ENCODE results near the gene MINDY1.

The MINDY1 gene

GRCh38 chr1:151054971-151055547 is 48.4 kb upstream of the MINDY1 start:
- no peak overlapping the region for H2BK5ac ChIP-seq (ENCODE audit: low read length)
- H4K8ac ChIP-seq (ENCODE audit: low read depth, low read length) = no peak overlapping the region
- no peak overlapping the region for H3K4ac ChIP-seq (ENCODE audit: low read length)
- WGBS, 2 donors (ENCODE audit: extremely low coverage in 2 of 2, insufficient read length in 2 of 2, insufficient replicate concordance in 1 of 2) = no CpG with 5 or more reads among the region's 4 CpGs
- H2AFZ ChIP-seq (ENCODE audit: low read length) = no peak overlapping the region
- peaks cover 37 to 67% of the 10 kb centered on the region in 2 donors for H3K36me3 ChIP-seq (replicated peaks in 1 of 2; ENCODE audit: control insufficient read depth in 2 of 2, insufficient read depth in 2 of 2, low read length in 2 of 2)
- no peak overlapping the region for H3K9ac ChIP-seq (ENCODE audit: low read depth, low read length, poor library complexity)
- no peak for DNase-seq (ENCODE audit: low spot score)
- H2BK120ac ChIP-seq (ENCODE audit: low read depth, low read length) = no peak overlapping the region
- no peak overlapping the region for H2BK12ac ChIP-seq (ENCODE audit: low read length)
- H3K27ac ChIP-seq (replicated peaks; ENCODE audit: low read length) = no peak overlapping the region
- H3K23ac ChIP-seq (ENCODE audit: low read depth, low read length, poor library complexity) = no peak overlapping the region
- H2AK5ac ChIP-seq (ENCODE audit: low read depth, low read length) = no peak overlapping the region
- no peak overlapping the region for H2BK15ac ChIP-seq (ENCODE audit: low read length)
- H3K18ac ChIP-seq (ENCODE audit: low read length) = no peak overlapping the region
- no peak overlapping the region for H3K4me2 ChIP-seq (ENCODE audit: insufficient read depth, low read length, poor library complexity, severe bottlenecking)
- no peak overlapping the region for H3K14ac ChIP-seq (ENCODE audit: low read length)
- H3K4me3 ChIP-seq (ENCODE audit: low read length in 2 of 2) = no peak overlapping the region
- no peaks in the 10 kb centered on the region for H3K9me3 ChIP-seq (replicated peaks in 1 of 2; ENCODE audit: control insufficient read depth in 2 of 2, insufficient read depth in 1 of 2, low read depth in 1 of 2, low read length in 2 of 2)
- H4K91ac ChIP-seq (ENCODE audit: low read depth, low read length, poor library complexity) = no peak overlapping the region
- H3K4me1 ChIP-seq (ENCODE audit: control insufficient read depth in 2 of 2, insufficient read depth in 1 of 2, low read depth in 1 of 2, low read length in 2 of 2) = peaks cover 5 to 9% of the 10 kb centered on the region in 2 donors
- no peaks in the 10 kb centered on the region for H3K27me3 ChIP-seq (ENCODE audit: control insufficient read depth in 3 of 3, insufficient read depth in 3 of 3, low read depth in 1 of 3, low read length in 3 of 3)
- peaks cover 13% of the 10 kb centered on the region for H3K79me1 ChIP-seq (ENCODE audit: low read depth, low read length)

GRCh38 chr1:151051356-151052009 is 44.8 kb upstream of the MINDY1 start:
- no peak overlapping the region for H2BK5ac ChIP-seq (ENCODE audit: low read length)
- no peak overlapping the region for H4K8ac ChIP-seq (ENCODE audit: low read depth, low read length)
- H3K9ac ChIP-seq (ENCODE audit: low read depth, low read length, poor library complexity) = no peak overlapping the region
- H3K9me3 ChIP-seq (replicated peaks in 1 of 2; ENCODE audit: control insufficient read depth in 2 of 2, insufficient read depth in 1 of 2, low read depth in 1 of 2, low read length in 2 of 2) = no peaks in the 10 kb centered on the region
- H3K27me3 ChIP-seq (ENCODE audit: control insufficient read depth in 3 of 3, insufficient read depth in 3 of 3, low read depth in 1 of 3, low read length in 3 of 3) = no peaks in the 10 kb centered on the region
- no peak overlapping the region for H4K91ac ChIP-seq (ENCODE audit: low read depth, low read length, poor library complexity)
- no peak overlapping the region for H3K4me2 ChIP-seq (ENCODE audit: insufficient read depth, low read length, poor library complexity, severe bottlenecking)
- H2BK15ac ChIP-seq (ENCODE audit: low read length) = no peak overlapping the region
- H3K23ac ChIP-seq (ENCODE audit: low read depth, low read length, poor library complexity) = no peak overlapping the region
- H3K14ac ChIP-seq (ENCODE audit: low read length) = no peak overlapping the region
- no peak for DNase-seq (ENCODE audit: low spot score)
- H3K36me3 ChIP-seq (replicated peaks in 1 of 2; ENCODE audit: control insufficient read depth in 2 of 2, insufficient read depth in 2 of 2, low read length in 2 of 2) = peaks cover 34 to 66% of the 10 kb centered on the region in 2 donors
- H2AK5ac ChIP-seq (ENCODE audit: low read depth, low read length) = no peak overlapping the region
- H2BK120ac ChIP-seq (ENCODE audit: low read depth, low read length) = no peak overlapping the region
- H3K4ac ChIP-seq (ENCODE audit: low read length) = no peak overlapping the region
- H3K4me1 ChIP-seq (ENCODE audit: control insufficient read depth in 2 of 2, insufficient read depth in 1 of 2, low read depth in 1 of 2, low read length in 2 of 2) = peaks cover 2 to 3% of the 10 kb centered on the region in 2 donors
- no peak overlapping the region for H2BK12ac ChIP-seq (ENCODE audit: low read length)
- H2AFZ ChIP-seq (ENCODE audit: low read length) = no peak overlapping the region
- H3K27ac ChIP-seq (replicated peaks; ENCODE audit: low read length) = no peak overlapping the region
- peaks cover 4% of the 10 kb centered on the region for H3K79me1 ChIP-seq (ENCODE audit: low read depth, low read length)
- no peak overlapping the region for H3K18ac ChIP-seq (ENCODE audit: low read length)
- WGBS, 2 donors (ENCODE audit: extremely low coverage in 2 of 2, insufficient read length in 2 of 2, insufficient replicate concordance in 1 of 2) = no CpG with 5 or more reads among the region's 2 CpGs
- no peak overlapping the region for H3K4me3 ChIP-seq (ENCODE audit: low read length in 2 of 2)

- H2BK15ac ChIP-seq (ENCODE audit: low read length) = no peak overlapping the region
- no peak overlapping the region for H3K14ac ChIP-seq (ENCODE audit: low read length)
- no peak overlapping the region for H2BK120ac ChIP-seq (ENCODE audit: low read depth, low read length)
- H3K23ac ChIP-seq (ENCODE audit: low read depth, low read length, poor library complexity) = no peak overlapping the region
- H3K9ac ChIP-seq (ENCODE audit: low read depth, low read length, poor library complexity) = no peak overlapping the region
- peaks cover 23 to 53% of the 10 kb centered on the region in 2 donors for H3K36me3 ChIP-seq (replicated peaks in 1 of 2; ENCODE audit: control insufficient read depth in 2 of 2, insufficient read depth in 2 of 2, low read length in 2 of 2)
- no CpG with 5 or more reads among the region's 2 CpGs for WGBS, 2 donors (ENCODE audit: extremely low coverage in 2 of 2, insufficient read length in 2 of 2, insufficient replicate concordance in 1 of 2)
- H3K4me1 ChIP-seq (ENCODE audit: control insufficient read depth in 2 of 2, insufficient read depth in 1 of 2, low read depth in 1 of 2, low read length in 2 of 2) = peaks cover 2 to 3% of the 10 kb centered on the region in 2 donors
- no peaks in the 10 kb centered on the region for H3K27me3 ChIP-seq (ENCODE audit: control insufficient read depth in 3 of 3, insufficient read depth in 3 of 3, low read depth in 1 of 3, low read length in 3 of 3)
- no peak for DNase-seq (ENCODE audit: low spot score)
- no peak overlapping the region for H3K4ac ChIP-seq (ENCODE audit: low read length)
- no peak overlapping the region for H2BK12ac ChIP-seq (ENCODE audit: low read length)
- H3K4me3 ChIP-seq (ENCODE audit: low read length in 2 of 2) = no peak overlapping the region
- no peak overlapping the region for H2AFZ ChIP-seq (ENCODE audit: low read length)
- H3K79me1 ChIP-seq (ENCODE audit: low read depth, low read length) = peaks cover 4% of the 10 kb centered on the region
- no peak overlapping the region for H3K27ac ChIP-seq (replicated peaks; ENCODE audit: low read length)
- no peak overlapping the region for H3K18ac ChIP-seq (ENCODE audit: low read length)
- H4K8ac ChIP-seq (ENCODE audit: low read depth, low read length) = no peak overlapping the region
- no peak overlapping the region for H2AK5ac ChIP-seq (ENCODE audit: low read depth, low read length)
- no peak overlapping the region for H3K4me2 ChIP-seq (ENCODE audit: insufficient read depth, low read length, poor library complexity, severe bottlenecking)
- no peak overlapping the region for H4K91ac ChIP-seq (ENCODE audit: low read depth, low read length, poor library complexity)
- H3K9me3 ChIP-seq (replicated peaks in 1 of 2; ENCODE audit: control insufficient read depth in 2 of 2, insufficient read depth in 1 of 2, low read depth in 1 of 2, low read length in 2 of 2) = no peaks in the 10 kb centered on the region
- no peak overlapping the region for H2BK5ac ChIP-seq (ENCODE audit: low read length)
Observed at GRCh38 chr1:151050051-151050688, 43.5 kb upstream of the MINDY1 start.

GRCh38 chr1:151049458-151049857 is 42.8 kb upstream of the MINDY1 start:
- H3K18ac ChIP-seq (ENCODE audit: low read length) = no peak overlapping the region
- no peak overlapping the region for H2BK120ac ChIP-seq (ENCODE audit: low read depth, low read length)
- no peak overlapping the region for H3K4me3 ChIP-seq (ENCODE audit: low read length in 2 of 2)
- no peaks in the 10 kb centered on the region for H3K9me3 ChIP-seq (replicated peaks in 1 of 2; ENCODE audit: control insufficient read depth in 2 of 2, insufficient read depth in 1 of 2, low read depth in 1 of 2, low read length in 2 of 2)
- H3K4ac ChIP-seq (ENCODE audit: low read length) = no peak overlapping the region
- no CpG with 5 or more reads among the region's 5 CpGs for WGBS, 2 donors (ENCODE audit: extremely low coverage in 2 of 2, insufficient read length in 2 of 2, insufficient replicate concordance in 1 of 2)
- peaks cover 17 to 46% of the 10 kb centered on the region in 2 donors for H3K36me3 ChIP-seq (replicated peaks in 1 of 2; ENCODE audit: control insufficient read depth in 2 of 2, insufficient read depth in 2 of 2, low read length in 2 of 2)
- H3K14ac ChIP-seq (ENCODE audit: low read length) = peak overlapping the region; percentile 73
- H2BK5ac ChIP-seq (ENCODE audit: low read length) = no peak overlapping the region
- H3K4me2 ChIP-seq (ENCODE audit: insufficient read depth, low read length, poor library complexity, severe bottlenecking) = no peak overlapping the region
- H3K23ac ChIP-seq (ENCODE audit: low read depth, low read length, poor library complexity) = no peak overlapping the region
- H3K79me1 ChIP-seq (ENCODE audit: low read depth, low read length) = peaks cover 4% of the 10 kb centered on the region
- H4K91ac ChIP-seq (ENCODE audit: low read depth, low read length, poor library complexity) = no peak overlapping the region
- H3K27ac ChIP-seq (replicated peaks; ENCODE audit: low read length) = no peak overlapping the region
- no peak overlapping the region for H2AK5ac ChIP-seq (ENCODE audit: low read depth, low read length)
- H2BK12ac ChIP-seq (ENCODE audit: low read length) = no peak overlapping the region
- no peak for DNase-seq (ENCODE audit: low spot score)
- no peaks in the 10 kb centered on the region for H3K27me3 ChIP-seq (ENCODE audit: control insufficient read depth in 3 of 3, insufficient read depth in 3 of 3, low read depth in 1 of 3, low read length in 3 of 3)
- peaks cover 2 to 3% of the 10 kb centered on the region in 2 donors for H3K4me1 ChIP-seq (ENCODE audit: control insufficient read depth in 2 of 2, insufficient read depth in 1 of 2, low read depth in 1 of 2, low read length in 2 of 2)
- H2BK15ac ChIP-seq (ENCODE audit: low read length) = no peak overlapping the region
- H4K8ac ChIP-seq (ENCODE audit: low read depth, low read length) = no peak overlapping the region
- H3K9ac ChIP-seq (ENCODE audit: low read depth, low read length, poor library complexity) = no peak overlapping the region
- no peak overlapping the region for H2AFZ ChIP-seq (ENCODE audit: low read length)
